T47D (cell line): ENCODE measurements around the gene ZNF543.

Experiments used
- DNase-seq, 2 experiments: peaks; one replicate each; pipeline versions ENCODE4 v3.0.0 to v3.0.0-alpha.2; 2011 to 2012; ENCODE audit warnings: low read depth in 1 of 2, low spot score in 1 of 2
- JUND ChIP-seq: IDR thresholded peaks from 2 replicates; pipeline ENCODE4 v1.6.1; 2012; ENCODE audit warnings: low read depth
- in situ Hi-C: cut with HindIII; loops from 2 replicates; pipeline ENCODE4 v1.10.0; 2016; ENCODE audit warnings: low sequenced_read_pairs, low pct_unique_long_range_greater_than_20kb

Gene ZNF543

DNA sequence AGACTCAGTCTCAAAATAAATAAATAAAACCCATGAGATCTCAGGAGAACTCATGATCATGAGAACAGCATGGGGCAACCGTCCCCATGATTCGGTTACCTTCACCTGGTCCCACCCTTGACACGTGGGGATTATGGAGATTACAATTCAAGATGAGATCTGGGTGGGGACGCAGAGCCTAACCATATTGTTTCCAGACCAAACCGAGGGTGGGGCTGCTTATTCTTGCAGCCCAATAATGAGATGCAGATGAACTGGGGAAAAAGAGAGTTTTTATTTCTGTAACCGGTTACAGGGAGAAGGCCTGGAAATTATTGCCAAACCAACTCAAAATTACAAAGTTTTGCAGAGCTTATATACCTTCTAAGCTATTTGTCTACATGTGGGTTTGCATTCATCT, 55.9 kb downstream of the ZNF543 start:
- no peak for TF ChIP-seq JUND
- DNase-seq, result no peak
- in situ Hi-C loops, result no loop called here

DNA sequence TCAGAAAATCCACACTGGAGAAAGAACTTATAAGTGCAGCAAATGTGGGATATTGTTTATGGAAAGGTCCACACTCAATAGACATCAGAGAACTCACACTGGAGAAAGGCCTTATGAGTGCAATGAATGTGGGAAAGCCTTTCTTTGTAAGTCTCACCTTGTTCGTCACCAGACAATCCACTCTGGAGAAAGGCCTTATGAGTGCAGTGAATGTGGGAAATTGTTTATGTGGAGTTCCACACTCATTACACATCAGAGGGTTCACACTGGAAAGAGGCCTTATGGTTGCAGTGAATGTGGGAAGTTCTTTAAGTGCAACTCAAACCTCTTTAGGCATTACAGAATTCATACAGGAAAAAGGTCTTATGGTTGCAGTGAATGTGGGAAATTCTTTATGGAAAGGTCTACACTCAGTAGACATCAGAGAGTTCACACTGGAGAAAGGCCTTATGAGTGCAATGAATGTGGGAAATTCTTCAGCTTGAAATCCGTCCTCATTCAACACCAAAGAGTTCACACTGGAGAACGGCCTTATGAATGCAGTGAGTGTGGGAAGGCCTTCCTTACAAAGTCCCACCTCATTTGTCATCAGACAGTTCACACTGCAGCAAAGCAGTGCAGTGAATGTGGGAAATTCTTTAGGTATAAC, 57.4 kb downstream of the ZNF543 start:
- in situ Hi-C loops, result no loop called here
- no peak for TF ChIP-seq JUND
- no peak for DNase-seq
